NCI-H1105 treated with DMSO at 0.1 percent for 48 hours (cell line): ENCODE results near the gene ANO8.
"Not testable (repeated sequence)": the region's sequence is repeated elsewhere in the genome, so short reads cannot be mapped to it uniquely, and the experiment has no call there.

Source experiments
- DNase-seq: peaks from one replicate; lab custom pipeline; 2025; lab: John Stamatoyannopoulos, UW

The ANO8 gene

DNA sequence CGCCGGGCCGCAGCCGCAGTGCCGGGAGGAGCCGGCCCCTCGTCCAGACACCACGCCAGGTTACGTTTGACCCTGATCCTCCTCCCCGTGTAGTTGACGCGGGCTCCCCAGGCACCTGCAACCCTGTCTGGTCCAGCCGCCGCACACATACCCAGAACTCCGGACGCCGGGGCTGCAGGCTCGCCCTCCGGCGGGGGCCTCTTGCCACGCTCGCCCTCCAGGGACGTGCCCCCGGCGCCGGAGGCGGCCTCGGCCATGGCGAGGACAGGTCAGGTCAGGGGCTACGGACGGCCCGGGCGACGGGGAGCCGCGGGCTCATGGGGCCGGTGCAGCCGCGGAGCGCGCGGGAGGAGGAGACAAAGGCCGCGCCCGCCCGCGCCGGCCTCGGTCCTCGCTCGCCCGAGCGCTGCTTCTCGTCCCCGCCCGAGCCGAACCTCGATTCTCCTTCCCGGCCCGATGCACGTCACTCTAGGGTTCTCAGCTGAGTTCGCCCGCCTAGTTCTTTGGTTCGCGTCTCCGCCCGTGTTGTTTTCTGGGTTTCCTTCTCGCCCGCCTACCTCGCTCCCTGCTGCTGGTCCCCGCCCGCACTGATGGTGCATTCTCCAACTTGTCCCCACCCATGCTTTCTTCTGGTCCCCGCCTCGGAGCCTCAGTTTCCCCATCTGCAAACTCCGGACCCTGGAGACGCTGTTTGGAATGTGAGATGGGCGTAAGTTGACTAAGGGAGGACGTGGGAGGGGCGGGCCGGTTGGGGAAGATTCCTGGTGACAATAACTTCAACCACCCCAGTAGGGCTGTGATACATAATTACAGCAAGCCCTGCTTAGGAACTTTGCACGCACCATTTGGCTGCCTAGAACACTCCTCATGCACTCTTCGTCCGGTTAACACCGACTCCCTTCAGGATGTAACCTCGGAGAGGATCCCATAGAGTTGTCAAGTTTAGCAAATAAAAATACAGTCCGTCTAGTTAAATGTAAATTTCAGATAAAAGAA, at the start of gene ANO8:
Gene ANO8, minus strand, starts transcription at position 442 of the 996 bp plus-strand sequence. Its CDS starts 185 bp downstream, at position 257.
- peak; percentile 91 for DNase-seq

DNA sequence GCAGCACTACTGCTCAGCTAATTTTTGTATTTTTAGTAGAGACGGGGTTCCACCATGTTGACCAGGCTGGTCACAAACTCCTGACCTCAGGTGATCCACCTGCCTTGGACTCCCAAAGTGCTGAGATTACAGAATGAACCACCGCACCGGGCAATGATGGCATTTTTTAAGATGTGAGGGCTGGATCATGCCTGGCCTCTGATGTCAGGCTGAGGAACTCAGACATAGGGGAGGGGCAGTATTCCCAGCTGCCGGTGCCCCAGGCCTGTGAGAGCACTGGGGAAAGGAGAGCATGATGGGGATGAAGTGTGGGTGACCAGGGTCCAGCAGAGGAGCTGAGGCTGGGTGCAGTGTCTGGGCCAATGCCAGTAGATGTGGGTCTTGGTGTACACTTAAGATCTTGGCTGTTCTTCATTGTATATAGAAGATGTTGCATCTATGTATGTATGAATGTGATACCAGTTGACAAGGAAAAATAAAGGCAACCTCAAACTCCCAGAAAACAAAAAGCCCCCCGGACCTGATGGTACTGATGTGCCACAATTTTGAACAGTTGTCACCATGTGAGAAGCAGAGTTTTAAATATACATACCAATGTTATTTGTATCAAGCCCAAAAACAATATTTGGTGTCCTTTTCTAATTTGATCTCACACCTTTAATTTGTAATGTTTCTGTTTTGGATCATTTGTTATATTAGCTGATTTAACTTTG, 45.9 kb upstream of the ANO8 start:
- DNase-seq: no peak

DNA sequence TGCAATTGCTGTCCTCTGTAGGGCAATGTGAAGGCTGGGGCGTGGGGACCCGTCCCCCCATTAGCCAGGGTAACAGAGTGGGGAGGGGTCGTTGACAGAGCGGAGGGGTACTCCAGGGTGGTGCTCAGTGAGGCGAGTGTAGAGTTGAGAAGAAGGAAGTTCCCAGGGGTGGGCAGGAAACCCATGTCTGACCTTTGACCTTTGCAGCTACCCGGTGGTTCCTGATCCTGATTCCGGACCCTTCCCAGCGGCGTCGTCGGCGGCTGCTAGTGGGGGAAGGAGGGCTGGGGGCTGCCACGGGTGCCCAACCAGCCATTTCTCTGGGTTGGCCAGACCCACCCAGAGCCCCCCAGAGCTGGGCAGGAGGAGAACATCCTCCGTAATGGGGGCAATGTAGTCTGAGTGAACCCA, 44.6 kb upstream of the ANO8 start:
- DNase-seq: no peak

GRCh38 chr19:17378271-17378670, 43.6 kb upstream of the ANO8 start:
- DNase-seq: no peak

DNA sequence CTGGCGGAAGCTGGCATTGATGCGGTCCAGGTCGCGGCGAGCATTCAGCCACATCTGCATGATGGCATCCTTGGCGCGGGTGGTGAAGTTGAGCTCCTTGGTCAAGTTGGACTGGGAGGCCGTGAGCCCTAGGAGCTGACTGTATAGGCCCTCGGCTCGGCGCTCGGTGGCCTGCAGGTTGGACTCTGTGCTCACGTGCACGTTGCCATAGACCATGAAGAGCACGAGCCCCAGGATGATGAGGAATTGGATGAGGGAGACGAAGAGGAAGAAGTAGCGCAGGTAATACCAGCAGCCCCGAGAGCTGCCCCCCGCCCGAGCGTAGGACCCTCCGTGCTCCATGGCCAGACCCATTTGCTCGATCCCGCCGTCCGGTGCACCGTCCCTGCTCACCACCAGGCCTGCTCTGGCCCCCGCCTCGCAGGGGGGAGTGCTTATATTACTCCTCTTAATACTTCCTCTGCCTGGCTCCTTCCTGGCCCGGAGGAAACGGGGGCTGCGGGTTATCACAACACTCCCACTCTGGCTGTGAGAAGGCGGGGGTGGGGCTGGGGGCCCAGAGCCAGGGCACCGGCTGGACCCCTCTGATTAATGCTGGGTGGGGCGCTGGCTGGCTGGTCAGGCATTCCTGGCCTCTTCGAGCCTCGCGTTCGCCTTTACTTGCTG, 42.4 kb upstream of the ANO8 start, which contains the start of gene PLVAP:
Gene PLVAP, minus strand, starts transcription at position 408 of the 666 bp plus-strand sequence. Its CDS starts 54 bp downstream, at position 354.
- no peak for DNase-seq

DNA sequence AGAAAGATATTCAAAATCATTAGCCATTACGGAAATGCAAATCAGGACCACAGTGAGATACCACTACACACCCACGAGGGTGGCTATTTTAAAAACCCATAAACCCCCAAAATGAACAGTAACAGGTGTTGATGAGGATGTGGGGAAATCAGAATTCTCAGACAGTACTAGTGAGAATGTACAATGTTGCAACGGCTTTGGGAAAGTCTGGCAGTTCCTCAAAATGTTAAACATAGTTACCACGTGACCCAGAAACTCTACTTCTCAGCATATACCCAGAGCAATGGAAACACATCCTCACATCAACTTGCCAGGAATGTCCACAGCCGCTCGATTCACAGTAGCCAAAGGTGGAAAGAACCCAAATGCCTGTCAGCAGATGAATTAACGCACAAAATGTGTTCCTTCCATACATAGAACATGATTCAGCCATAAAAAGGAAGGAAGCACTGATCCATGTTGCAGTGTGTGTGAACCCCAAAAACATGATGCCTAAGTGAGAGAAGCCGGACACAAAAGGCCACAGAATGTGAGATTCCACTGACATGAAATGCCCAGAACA, 35.5 kb upstream of the ANO8 start:
- DNase-seq: no peak

DNA sequence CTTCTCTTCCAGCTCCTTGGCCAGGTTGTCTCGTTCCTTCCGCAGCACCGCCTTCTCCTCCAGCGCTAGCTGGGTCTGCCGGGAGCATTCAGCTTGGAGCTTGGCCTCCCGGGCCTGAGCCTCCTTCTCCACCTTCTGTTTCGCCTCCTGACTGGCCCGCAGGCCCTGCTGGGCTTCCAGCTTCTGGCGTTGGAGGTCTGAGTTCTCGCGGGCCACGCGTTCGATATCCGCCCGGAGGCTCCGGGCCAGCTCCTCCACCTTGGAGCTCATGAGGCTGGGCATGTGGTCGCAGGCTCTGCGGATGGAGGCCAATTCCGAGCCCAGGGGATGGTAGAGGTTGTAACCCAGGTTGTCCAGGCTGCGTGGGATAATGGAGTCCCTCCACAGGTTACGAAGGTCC, 30.7 kb upstream of the ANO8 start:
- no peak for DNase-seq

DNA sequence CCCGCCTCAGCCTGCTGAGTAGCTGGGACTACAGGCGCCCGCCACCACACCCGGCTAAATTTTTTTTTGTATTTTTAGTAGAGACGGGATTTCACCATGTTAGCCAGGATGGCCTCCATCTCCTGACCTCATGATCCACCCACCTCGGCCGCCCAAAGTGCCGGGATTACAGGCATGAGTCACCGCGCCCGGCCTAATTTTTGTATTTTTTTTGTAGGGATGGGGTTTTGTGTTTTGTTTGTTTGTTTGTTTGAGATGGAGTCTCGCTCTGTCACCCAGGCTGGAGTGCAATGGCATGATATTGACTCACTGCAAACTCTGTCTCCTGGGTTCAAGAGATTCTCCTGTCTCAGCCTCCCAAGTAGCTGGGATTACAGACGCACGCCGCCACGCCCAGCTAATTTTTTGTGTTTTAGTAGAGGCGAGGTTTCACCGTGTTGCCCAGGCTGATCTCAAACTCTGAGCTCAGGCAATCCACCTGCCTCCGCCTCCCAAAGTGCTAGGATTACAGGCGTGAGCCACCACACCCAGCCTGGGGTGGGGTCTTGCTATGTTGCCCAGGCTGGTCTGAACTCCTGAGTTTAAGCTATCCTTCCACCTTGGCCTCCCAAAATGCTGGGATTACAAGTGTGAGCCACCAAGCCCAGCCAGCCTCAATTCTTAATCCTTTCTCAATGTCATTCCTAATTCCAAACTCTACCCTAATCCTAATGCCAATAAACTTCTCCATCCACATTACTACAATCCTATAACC, 29.4 kb upstream of the ANO8 start:
- DNase-seq: not testable (repeated sequence)

DNA sequence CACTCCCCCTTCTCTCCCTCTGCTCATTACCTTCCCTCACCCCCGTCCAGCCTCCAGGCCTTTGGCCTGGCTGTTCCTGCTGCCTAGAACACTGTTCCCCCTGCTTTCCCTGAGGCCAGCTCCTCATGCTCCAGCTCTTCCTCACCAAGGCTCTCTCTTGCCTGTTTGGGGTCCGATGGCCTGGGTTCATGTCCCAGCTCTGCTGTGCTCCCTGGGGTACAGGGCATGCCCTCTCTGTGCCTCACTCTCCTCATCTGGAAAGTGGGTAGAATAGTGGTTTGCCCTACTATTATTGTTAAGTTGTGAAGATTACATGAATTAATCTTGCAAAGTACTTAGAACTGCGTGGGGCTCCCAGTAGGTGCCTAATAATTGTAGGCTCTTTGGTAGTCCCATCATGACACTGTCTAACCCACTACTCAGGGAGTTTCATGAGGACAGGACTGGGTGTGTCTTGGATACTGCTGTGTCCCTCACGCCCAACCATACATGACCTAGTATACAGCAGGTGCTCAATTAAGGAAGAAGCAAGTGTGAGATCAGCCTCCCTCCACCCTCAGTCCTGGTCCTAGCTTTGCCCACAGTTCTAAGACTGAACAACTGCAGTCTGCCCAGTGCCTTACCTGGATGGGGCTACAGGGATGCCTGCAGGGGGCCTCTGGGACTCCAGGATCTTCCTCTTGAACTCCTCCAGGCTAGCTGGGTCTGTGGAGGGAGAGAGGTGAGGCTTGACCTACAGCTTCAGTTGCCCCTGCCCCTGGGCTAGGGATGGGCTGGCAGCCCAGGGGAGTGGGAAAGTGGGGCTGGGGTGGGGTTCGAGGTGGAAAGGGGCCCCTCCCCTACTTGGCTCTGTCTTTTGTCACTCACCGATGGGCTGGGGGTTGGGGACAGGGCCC, 25.5 kb upstream of the ANO8 start:
- DNase-seq: no peak

DNA sequence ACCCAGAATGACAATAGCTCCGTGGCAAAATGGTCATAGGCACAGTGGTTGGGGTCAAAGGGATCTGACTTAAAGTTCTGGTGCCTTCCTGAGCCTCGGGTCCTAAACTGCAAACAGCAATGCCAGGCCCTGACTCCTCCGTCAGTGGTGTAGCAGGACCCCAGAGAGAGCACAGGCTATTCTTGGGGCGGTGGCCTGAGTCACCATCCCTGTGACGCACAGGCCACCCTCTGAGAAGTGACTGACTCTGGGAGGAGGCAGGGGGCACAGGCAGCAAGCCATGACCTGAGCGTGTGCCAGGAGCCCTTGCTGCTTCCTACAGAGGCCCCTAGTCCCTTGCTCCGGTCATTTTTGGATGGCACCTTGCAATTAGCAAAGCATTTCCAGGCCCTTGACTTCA, 23.7 kb upstream of the ANO8 start:
- no peak for DNase-seq

- no peak for DNase-seq
Observed at GRCh38 chr19:17357724-17358123, 23.1 kb upstream of the ANO8 start.

GRCh38 chr19:17357078-17357666, 22.5 kb upstream of the ANO8 start:
- DNase-seq: no peak

DNA sequence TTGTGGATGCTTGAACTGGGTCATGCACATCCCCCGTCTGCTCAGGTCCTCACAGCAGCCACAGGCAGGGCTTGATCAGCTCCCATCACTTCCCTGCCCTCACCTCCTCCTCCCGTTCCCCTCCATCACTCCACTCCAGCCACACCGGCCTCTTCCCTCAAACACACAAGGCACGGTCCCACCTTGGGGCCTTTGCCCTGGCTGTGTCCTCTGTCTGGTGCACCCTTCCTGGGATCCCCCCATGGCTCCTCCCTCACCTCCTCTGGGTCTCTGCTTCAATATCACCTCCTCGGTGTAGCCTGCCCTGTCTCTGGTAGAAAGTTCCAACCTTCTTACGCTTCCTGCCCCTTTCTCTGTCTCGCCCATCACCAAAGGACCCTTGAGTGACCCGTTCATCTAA, 18.7 kb upstream of the ANO8 start:
- DNase-seq: no peak

- DNase-seq: no peak
Observed at GRCh38 chr19:17352608-17353280, 18.1 kb upstream of the ANO8 start.

DNA sequence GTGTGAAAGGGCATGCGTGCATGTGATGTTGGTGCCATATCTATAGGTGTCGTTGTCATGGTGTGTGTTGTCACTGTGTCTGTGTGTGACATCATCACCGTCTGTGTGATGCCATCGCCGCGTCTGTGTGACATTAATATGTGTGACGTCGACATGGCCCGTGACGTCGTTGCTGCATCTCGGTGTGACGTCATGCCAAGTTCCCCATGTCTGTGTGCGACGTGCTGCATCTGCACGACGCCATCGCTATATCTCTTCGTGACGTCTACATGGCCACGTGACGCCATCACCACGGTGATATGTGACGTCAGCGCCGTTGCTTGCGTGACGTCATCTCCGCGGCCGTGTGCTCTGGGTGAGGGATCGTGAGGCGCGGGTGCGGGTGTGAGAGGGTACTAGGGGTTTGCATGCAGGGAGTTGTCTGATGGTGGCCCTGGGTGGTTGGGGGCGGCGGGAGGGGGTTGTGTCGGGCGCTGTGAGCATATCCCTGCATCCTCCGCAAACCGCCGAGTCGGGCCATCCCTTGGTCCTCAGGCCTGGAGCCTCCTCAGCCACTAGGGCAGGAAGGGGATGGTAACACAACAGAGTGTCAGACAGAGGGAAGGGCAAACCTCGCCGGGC, 17.3 kb upstream of the ANO8 start:
- DNase-seq: no peak

DNA sequence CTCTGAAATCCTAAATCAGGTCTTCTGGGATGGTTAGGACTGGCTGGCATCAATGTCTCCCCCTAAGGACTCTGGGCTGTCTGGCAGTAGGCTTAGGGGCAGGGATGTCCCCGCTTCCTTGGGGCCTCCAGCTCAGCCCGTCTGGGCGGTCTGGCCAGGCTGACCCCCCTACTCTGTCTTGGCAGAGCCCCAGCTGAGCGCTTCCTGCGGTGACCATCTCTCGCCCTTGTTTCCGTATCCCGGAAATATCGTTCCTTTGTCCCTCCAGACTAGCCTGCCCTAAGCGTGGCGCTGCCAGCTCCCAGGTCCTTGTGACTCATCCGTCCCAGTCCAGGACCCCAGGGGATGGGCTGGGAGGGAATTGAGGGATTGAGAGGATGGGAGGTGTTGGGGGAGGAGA, 14.0 kb upstream of the ANO8 start:
- DNase-seq: no peak

DNA sequence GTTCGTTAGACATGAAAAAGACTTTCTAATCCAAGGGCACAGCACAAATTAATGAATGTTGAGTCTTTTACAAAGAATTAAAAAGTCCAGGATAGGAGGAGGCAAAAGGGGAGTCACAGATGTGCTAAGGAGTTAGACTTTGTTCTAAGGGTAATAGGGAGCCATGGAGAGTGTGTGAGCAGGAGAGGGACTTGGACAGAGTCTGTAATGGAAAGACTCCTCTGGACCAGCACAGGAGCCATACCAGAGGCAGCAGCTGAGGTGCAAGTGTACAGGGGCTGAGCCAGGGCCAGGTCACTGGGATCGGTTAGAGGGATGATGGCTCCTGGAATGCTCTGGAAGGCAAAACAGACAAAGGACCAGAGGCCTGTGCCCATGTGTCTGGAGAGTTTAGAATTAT, 13.2 kb upstream of the ANO8 start:
- DNase-seq: no peak

DNA sequence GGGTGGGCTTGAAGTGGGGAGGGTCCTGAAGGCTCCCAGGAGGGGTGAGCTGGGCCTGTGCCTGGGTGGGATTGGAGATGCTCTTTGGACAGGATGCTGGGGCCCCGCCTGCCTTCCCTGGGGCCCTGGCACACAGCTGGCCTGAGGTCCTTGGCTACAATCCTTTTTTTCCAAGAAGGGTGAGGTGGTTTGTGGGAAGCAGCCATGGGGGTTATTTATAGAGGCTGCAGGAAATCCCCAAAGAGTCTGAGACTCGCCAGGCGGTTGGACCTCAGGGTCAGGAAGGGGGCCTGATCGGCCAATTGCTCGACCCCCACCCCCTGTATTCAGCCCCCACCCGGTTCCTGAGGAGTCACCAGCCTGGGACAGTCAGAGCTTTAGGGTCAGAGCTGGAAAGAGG, 12.7 kb upstream of the ANO8 start:
- no peak for DNase-seq
